KOPT-K1 (cell line): ENCODE measurements around the gene EIF2AK2.

Experiments
- H3K27ac ChIP-seq: fragments of 200-600 bp; sonication (generic); 2 replicates; pipeline ENCODE4 v1.5.1; 2016; ENCODE audit warnings: antibody characterized with exemption, mild to moderate bottlenecking, low read depth, low read length; ENCODE audit not compliant: poor library complexity, severe bottlenecking
- H3K36me3 ChIP-seq: fragments of 200-600 bp; sonication (generic); 2 replicates; pipeline ENCODE4 v1.5.1; 2017; ENCODE audit warnings: antibody characterized with exemption, mild to moderate bottlenecking, low read length, moderate library complexity; ENCODE audit not compliant: insufficient read depth
- H3K9me3 ChIP-seq: fragments of 200-600 bp; sonication (generic); 2 replicates; pipeline ENCODE4 v1.5.1; 2017; ENCODE audit warnings: antibody characterized with exemption, low read length, mild to moderate bottlenecking; ENCODE audit not compliant: insufficient read depth, poor library complexity, severe bottlenecking

Gene EIF2AK2

DNA sequence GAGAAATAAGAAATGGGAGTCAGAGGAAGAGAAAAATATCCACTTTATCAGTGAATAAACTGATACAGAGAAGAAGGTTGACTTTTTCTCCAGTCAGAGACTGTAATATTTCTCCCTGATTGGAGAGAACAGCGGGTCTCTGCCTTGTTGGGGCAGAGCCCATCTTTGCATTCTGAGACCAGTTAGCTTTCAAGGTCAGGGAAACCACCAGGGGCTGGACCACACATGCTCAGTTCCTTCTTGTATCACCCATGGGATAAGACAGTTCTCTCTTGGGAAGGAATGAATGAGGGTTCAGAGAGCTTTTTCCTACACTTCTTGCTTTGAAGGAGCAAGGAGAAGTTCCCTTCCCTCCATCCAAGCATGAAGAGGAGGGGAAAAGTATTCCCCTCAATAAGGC lies 60.2 kb downstream of the EIF2AK2 start:
- Histone ChIP-seq H3K9me3 (no peaks in the 10 kb centered on the region), H3K36me3 (peaks cover 91% of the 10 kb centered on the region), H3K27ac (no peak overlapping the region)

DNA sequence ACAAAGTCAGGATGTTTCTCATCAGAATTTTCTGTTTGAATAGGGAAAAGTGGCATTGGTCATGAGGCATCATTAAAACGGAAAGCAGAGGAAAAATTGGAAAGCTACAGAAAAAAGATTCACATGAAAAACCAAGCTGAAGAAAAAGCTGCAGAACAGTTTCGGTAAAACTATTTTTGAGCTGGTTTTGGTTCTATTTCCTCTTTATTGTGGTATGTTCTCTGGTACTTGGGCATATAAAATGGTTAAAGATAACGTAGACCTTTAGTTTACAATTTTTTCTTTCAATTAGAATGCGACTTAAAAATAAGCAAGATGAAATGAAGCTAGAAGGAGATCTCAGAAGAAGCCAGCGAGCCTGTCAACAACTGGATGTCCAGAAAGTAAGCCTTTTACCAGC lies 64.9 kb downstream of the EIF2AK2 start:
- Histone ChIP-seq H3K36me3 (peaks cover 86% of the 10 kb centered on the region), H3K9me3 (no peaks in the 10 kb centered on the region), H3K27ac (no peak overlapping the region)

- H3K27ac ChIP-seq, result no peak overlapping the region
- no peaks in the 10 kb centered on the region for H3K9me3 ChIP-seq
- peaks cover 68% of the 10 kb centered on the region for H3K36me3 ChIP-seq
These were observed 66.7 kb downstream of the EIF2AK2 start for GRCh38 chr2:37090019-37090477.

DNA sequence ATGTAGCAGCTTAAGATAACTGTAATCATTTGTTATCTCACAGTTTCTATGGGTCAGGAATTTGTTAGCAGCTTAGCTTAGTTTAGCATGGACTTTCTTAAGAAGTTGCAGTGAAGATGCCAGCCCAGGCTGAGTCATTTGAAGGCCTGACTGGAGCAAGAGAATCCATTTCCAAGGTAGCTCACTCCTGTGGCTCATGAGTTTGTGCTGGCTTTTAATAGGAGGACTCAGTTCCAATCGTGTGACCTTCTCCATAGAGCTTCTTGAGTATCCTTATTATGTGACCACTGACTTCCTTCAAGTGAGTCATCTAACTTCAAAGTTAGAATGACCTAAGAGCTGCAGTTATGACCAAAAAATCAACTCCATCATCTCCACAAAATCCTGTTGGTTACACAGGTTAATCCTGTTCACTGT lies 71.0 kb downstream of the EIF2AK2 start:
- no peak overlapping the region for H3K27ac ChIP-seq
- H3K9me3 ChIP-seq, result no peaks in the 10 kb centered on the region
- peaks cover 31% of the 10 kb centered on the region for H3K36me3 ChIP-seq

GRCh38 chr2:37084797-37085196 lies 72.0 kb downstream of the EIF2AK2 start:
- H3K36me3 ChIP-seq, result peaks cover 28% of the 10 kb centered on the region
- H3K27ac ChIP-seq, result peak overlapping the region; percentile 61
- no peaks in the 10 kb centered on the region for H3K9me3 ChIP-seq

GRCh38 chr2:37083873-37084794 lies 72.6 kb downstream of the EIF2AK2 start, which contains the start of the genes GPATCH11 and HEATR5B:
Gene GPATCH11, plus strand, starts transcription at chr2:37084518. Its CDS starts 3,864 bp downstream, at chr2:37088382.
Gene HEATR5B, minus strand, starts transcription at chr2:37084372. Its CDS starts 958 bp downstream, at chr2:37083414.
- H3K9me3 ChIP-seq, result no peaks in the 10 kb centered on the region
- peaks cover 24% of the 10 kb centered on the region for H3K36me3 ChIP-seq
- peak within 1 kb of the TSS; percentile 61 for H3K27ac ChIP-seq

DNA sequence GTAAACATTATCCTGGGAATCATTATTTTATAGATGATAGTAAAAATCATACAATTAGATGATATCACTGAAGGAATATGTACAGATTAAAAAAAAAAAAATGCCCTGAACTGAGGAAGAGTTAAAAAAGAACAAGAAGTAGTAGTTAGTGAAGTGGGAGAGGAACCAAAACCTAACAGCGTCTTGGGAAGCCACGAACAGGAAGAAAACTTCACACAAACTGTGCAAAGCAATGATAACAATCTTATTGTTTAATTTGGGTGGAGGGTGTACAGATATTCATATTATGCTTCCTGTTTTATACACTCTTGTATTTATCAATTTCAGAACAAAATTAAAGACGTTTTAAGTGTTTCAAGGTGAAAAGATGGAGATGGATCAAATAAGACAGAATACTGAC lies 76.1 kb downstream of the EIF2AK2 start:
- peaks cover 32% of the 10 kb centered on the region for H3K36me3 ChIP-seq
- H3K9me3 ChIP-seq, result no peaks in the 10 kb centered on the region
- no peak overlapping the region for H3K27ac ChIP-seq

GRCh38 chr2:37080266-37080665 lies 76.5 kb downstream of the EIF2AK2 start:
- Histone ChIP-seq H3K36me3 (peaks cover 35% of the 10 kb centered on the region), H3K9me3 (no peaks in the 10 kb centered on the region), H3K27ac (no peak overlapping the region)

- H3K27ac ChIP-seq, result no peak overlapping the region
- peaks cover 70% of the 10 kb centered on the region for H3K36me3 ChIP-seq
- no peaks in the 10 kb centered on the region for H3K9me3 ChIP-seq
These were observed 85.8 kb downstream of the EIF2AK2 start for GRCh38 chr2:37070931-37071330.

DNA sequence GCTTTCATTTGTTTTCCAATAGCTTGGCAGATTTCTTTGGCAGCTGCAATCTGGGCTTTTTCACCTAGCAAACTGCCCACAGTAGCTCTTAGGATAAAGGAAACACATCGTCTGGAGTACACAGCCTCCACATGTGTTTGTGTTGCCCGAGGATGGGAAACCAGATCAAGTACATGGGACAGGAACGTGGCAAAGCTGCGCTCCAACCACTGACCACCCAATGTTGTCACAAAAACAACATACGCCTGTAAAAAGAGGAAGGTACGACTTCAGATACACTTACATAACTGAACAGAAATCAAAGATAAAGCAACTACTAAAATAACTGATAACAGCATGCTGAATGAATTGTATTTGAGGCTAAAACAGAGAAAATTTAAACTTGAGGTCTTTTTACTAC lies 88.1 kb downstream of the EIF2AK2 start:
- Histone ChIP-seq H3K9me3 (no peaks in the 10 kb centered on the region), H3K27ac (no peak overlapping the region), H3K36me3 (peaks cover 77% of the 10 kb centered on the region)

GRCh38 chr2:37061776-37062175 lies 95.0 kb downstream of the EIF2AK2 start:
- Histone ChIP-seq H3K36me3 (peaks cover 76% of the 10 kb centered on the region), H3K9me3 (no peaks in the 10 kb centered on the region), H3K27ac (no peak overlapping the region)

GRCh38 chr2:37061013-37061711 lies 95.6 kb downstream of the EIF2AK2 start:
- Histone ChIP-seq H3K36me3 (peaks cover 78% of the 10 kb centered on the region), H3K27ac (no peak overlapping the region), H3K9me3 (no peaks in the 10 kb centered on the region)

DNA sequence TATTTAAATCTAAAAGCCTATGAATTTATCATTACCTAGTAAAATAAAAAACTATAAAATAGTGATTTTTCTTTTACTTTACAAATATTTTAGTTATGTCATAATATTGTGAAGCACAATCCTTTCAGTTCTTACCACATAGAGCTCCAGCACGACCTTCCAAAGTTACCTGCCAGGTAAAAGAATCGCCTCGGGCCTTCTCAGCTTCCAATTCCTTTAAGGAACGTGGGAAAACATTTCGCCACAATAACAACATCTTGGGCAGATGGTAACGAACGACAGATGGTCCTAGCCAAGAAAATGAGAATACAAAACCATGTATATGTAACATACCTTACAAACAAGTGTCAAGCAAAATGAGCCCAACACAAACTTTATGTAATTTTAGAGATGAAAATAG lies 96.3 kb downstream of the EIF2AK2 start:
- no peaks in the 10 kb centered on the region for H3K9me3 ChIP-seq
- peaks cover 78% of the 10 kb centered on the region for H3K36me3 ChIP-seq
- no peak overlapping the region for H3K27ac ChIP-seq

- Histone ChIP-seq H3K27ac (no peak overlapping the region), H3K9me3 (no peaks in the 10 kb centered on the region), H3K36me3 (peaks cover 76% of the 10 kb centered on the region)
These were observed 96.9 kb downstream of the EIF2AK2 start for GRCh38 chr2:37059841-37060240.

DNA sequence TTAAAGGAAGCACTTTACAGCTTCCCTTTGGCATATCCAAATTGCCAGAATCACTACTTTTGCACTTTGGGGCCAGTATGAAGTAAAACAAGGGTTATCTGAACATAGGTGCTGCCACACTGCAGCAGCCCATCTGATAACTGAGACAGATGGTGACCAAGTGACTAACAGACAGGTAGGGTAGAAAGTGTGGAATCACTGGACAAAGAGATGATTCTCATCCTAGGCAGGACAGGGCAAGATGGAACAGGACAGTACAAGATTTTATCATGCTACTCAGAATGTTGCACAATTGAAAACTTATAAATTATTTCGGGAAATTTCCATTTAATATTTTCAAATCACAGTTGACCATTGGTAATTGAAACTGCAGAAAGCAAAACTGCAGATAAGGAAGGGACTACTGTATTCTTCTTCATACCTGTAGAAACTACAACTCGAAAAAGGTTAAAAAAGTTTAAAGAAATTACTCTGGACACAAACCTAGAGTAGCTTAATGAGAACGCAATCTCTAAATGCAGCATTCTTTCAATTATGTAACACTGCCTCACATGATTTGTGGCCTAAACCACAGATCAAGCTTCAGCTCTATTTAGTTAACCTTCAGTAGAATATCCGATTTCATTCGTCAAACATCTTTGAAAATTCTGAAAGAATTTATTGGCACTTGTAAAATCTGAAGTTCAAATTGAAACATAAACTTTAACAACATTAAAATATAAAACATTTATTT lies 104.0 kb downstream of the EIF2AK2 start:
- Histone ChIP-seq H3K9me3 (no peaks in the 10 kb centered on the region), H3K36me3 (peaks cover 59% of the 10 kb centered on the region), H3K27ac (no peak overlapping the region)
